Central memory CD4-positive, alpha-beta T cell (primary cell): Measurements from ENCODE around the gene RAPH1.

Experiments used
- DNase-seq: peaks from one replicate; pipeline ENCODE4 v3.0.0; 2022

RAPH1 gene

GRCh38 chr2:203484266-203485112 lies 50.6 kb downstream of the RAPH1 start:
- peak; percentile 54 for DNase-seq

- DNase-seq, result no peak
These were observed 54.5 kb downstream of the RAPH1 start for GRCh38 chr2:203480623-203481022.

- DNase-seq, result no peak
These were observed 58.2 kb downstream of the RAPH1 start for GRCh38 chr2:203476881-203477280.

- no peak for DNase-seq
These were observed 63.8 kb downstream of the RAPH1 start for GRCh38 chr2:203471323-203471722.

GRCh38 chr2:203470371-203470770 lies 64.7 kb downstream of the RAPH1 start:
- no peak for DNase-seq

GRCh38 chr2:203469546-203469945 lies 65.6 kb downstream of the RAPH1 start:
- DNase-seq, result no peak

- no peak for DNase-seq
These were observed 71.8 kb downstream of the RAPH1 start for GRCh38 chr2:203463266-203463678.

- DNase-seq, result no peak
These were observed 72.8 kb downstream of the RAPH1 start for GRCh38 chr2:203462308-203462707.

GRCh38 chr2:203461746-203462145 lies 73.4 kb downstream of the RAPH1 start:
- no peak for DNase-seq

GRCh38 chr2:203455209-203455608 lies 79.9 kb downstream of the RAPH1 start:
- DNase-seq, result no peak

- DNase-seq, result peak; percentile 26
These were observed 81.1 kb downstream of the RAPH1 start for GRCh38 chr2:203453858-203454451.

- no peak for DNase-seq
These were observed 83.4 kb downstream of the RAPH1 start for GRCh38 chr2:203451689-203452088.

GRCh38 chr2:203451011-203451410 lies 84.1 kb downstream of the RAPH1 start:
- no peak for DNase-seq

- DNase-seq, result no peak
These were observed 84.5 kb downstream of the RAPH1 start for GRCh38 chr2:203450561-203450960.

GRCh38 chr2:203446780-203447179 lies 88.3 kb downstream of the RAPH1 start:
- no peak for DNase-seq

GRCh38 chr2:203446071-203446481 lies 89.0 kb downstream of the RAPH1 start:
- DNase-seq, result no peak

- DNase-seq, result no peak
These were observed 90.4 kb downstream of the RAPH1 start for GRCh38 chr2:203444738-203445137.

GRCh38 chr2:203442463-203442862 lies 92.6 kb downstream of the RAPH1 start:
- DNase-seq, result no peak

GRCh38 chr2:203441463-203441862 lies 93.6 kb downstream of the RAPH1 start:
- no peak for DNase-seq

- DNase-seq, result no peak
These were observed 94.4 kb downstream of the RAPH1 start for GRCh38 chr2:203440671-203441070.

- DNase-seq, result no peak
These were observed 96.6 kb downstream of the RAPH1 start for GRCh38 chr2:203438528-203438927.

GRCh38 chr2:203437511-203437910 lies 97.6 kb downstream of the RAPH1 start:
- no peak for DNase-seq

- DNase-seq, result no peak
These were observed 98.6 kb downstream of the RAPH1 start for GRCh38 chr2:203436496-203436895.

GRCh38 chr2:203432811-203433210 lies 102.3 kb downstream of the RAPH1 start:
- no peak for DNase-seq
